CD4-positive, alpha-beta T cell (primary cell): Measurements from ENCODE around the gene TXNDC12. TPM values are rescaled to one million over a fixed set of nuclear protein-coding genes. Genes with fewer than 3 reads are reported as not detected.
"Not testable (repeated sequence)": the region's sequence is repeated elsewhere in the genome, so short reads cannot be mapped to it uniquely, and the experiment has no call there.

Experiments
- ATAC-seq: fragments of 200-7000 bp; cut with Tn5 transposase; one replicate; pipeline ENCODE4 v1.10.0; 2022; ENCODE audit warnings: mild to moderate bottlenecking; ENCODE audit not compliant: poor library complexity
- CTCF ChIA-PET: fragments of 350-600 bp; sonication (Branson Sonifier 250); formaldehyde crosslinking; loops from one replicate; lab custom pipeline; 2021; ENCODE audit warnings: antibody characterized with exemption, inconsistent platforms; lab: Charles Lee
- POLR2A ChIA-PET: fragments of 350-600 bp; sonication (Branson Sonifier 250); formaldehyde crosslinking; loops from one replicate; lab custom pipeline; 2021; ENCODE audit warnings: antibody characterized with exemption, inconsistent platforms; lab: Charles Lee
- DNase-seq, 14 experiments: peaks; one replicate each; pipeline ENCODE4 v3.0.0-alpha.2; 2013 to 2020; ENCODE audit warnings: mixed read lengths in 2 of 14
- H3K27ac ChIP-seq, 2 donors: one replicate each; pipeline versions ENCODE4 v1.5.1 to v1.7.0; 2013; ENCODE audit warnings: low read length in 2 of 2, low read depth in 1 of 2, mild to moderate bottlenecking in 1 of 2
- H3K27me3 ChIP-seq, 2 experiments: 1 replicate in 1 of 2; 2 replicates in 1 of 2; pipeline versions ENCODE4 v1.6.1 to v1.7.0; 2013; ENCODE audit warnings: low read length in 2 of 2, control low read depth in 1 of 2, mild to moderate bottlenecking in 1 of 2, moderate library complexity in 1 of 2; ENCODE audit not compliant: insufficient read depth in 2 of 2, control insufficient read depth in 1 of 2
- H3K36me3 ChIP-seq: one replicate; pipeline ENCODE4 v1.6.1; 2013; ENCODE audit warnings: low read length, control low read depth; ENCODE audit not compliant: insufficient read depth
- H3K4me1 ChIP-seq: one replicate; pipeline ENCODE4 v1.6.1; 2013; ENCODE audit warnings: low read length, control low read depth; ENCODE audit not compliant: insufficient read depth
- H3K4me3 ChIP-seq: one replicate; pipeline ENCODE4 v1.5.1; 2013; ENCODE audit warnings: mild to moderate bottlenecking, low read length, moderate library complexity
- H3K9me3 ChIP-seq, 2 experiments: 1 replicate in 1 of 2; 2 replicates in 1 of 2; pipeline versions ENCODE4 v1.6.1 to v1.7.0; 2013; ENCODE audit warnings: low read length in 2 of 2, mild to moderate bottlenecking in 2 of 2, control low read depth in 1 of 2, moderate library complexity in 1 of 2; ENCODE audit not compliant: control insufficient read depth in 1 of 2, insufficient read depth in 1 of 2
- H3K27ac Mint-ChIP-seq: one replicate; pipeline ENCODE4 v1.8.0; 2020; ENCODE audit warnings: mixed read lengths
- H3K27me3 Mint-ChIP-seq: one replicate; pipeline ENCODE4 v1.8.0; 2021; ENCODE audit warnings: mixed read lengths
- H3K36me3 Mint-ChIP-seq: one replicate; pipeline ENCODE4 v1.8.0; 2021; ENCODE audit warnings: low read depth, mixed read lengths
- H3K4me1 Mint-ChIP-seq: one replicate; pipeline ENCODE4 v1.8.0; 2021; ENCODE audit warnings: low read depth, mixed read lengths
- H3K4me3 Mint-ChIP-seq: one replicate; pipeline ENCODE4 v1.8.0; 2020; ENCODE audit warnings: mild to moderate bottlenecking, mixed read lengths
- H3K9me3 Mint-ChIP-seq: one replicate; pipeline ENCODE4 v1.8.0; 2020; ENCODE audit warnings: mixed read lengths
- intact Hi-C, 2 experiments: fragments of 100-400 bp; cut with DNase I in 1 of 2; cut with micrococcal nuclease in 1 of 2; formaldehyde crosslinking; loops; one replicate each; pipeline versions ENCODE4 v1.15.1 to v1.9.0; 2023 to 2025; cut with DNase I, micrococcal nuclease
- total RNA-seq, 174 experiments: library from RNA in 2 of 174; stranded (reverse) in 2 of 174; gene quantifications; one replicate each; pipeline ENCODE4 v1.2.3 and lab custom pipeline; 2021 to 2026
- TF ChIP-seq, protein P1 (sequence below): fragments of 200-600 bp; IDR thresholded peaks from one replicate; pipeline ENCODE4 v1.8.0; 2022; ENCODE audit warnings: antibody characterized with exemption, mild to moderate bottlenecking

TXNDC12 gene
- total RNA-seq, 2 experiments from 2014 or later = 14.3 to 15.4 TPM

DNA sequence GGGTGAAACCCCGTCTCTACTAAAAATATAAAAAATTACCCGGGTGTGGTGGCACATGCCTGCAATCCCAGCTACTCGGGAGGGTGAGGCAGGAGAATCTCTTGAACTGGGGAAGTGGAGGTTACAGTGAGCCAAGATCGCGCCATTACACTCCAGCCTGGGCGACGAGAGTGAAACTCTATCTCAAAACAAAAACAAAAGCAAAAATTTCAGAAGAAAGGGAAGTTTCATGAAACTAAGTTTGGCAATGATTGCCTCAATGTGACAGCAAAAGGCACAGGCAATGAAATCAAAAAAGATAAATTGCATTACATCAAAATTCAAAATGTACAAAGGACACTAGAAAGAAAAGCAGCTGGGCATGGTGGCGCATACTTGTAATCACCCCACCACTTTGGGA lies 41.2 kb upstream of the TXNDC12 start:
- POLR2A ChIA-PET = no interaction called here
- H3K9me3 Mint-ChIP-seq = no peaks in the 10 kb centered on the region
- no peak overlapping the region for H3K4me3 ChIP-seq
- no peak overlapping the region for H3K27ac Mint-ChIP-seq
- H3K4me1 Mint-ChIP-seq = no peaks in the 10 kb centered on the region
- no peak for ATAC-seq
- no peaks in the 10 kb centered on the region for H3K9me3 ChIP-seq
- H3K4me3 Mint-ChIP-seq = no peak overlapping the region
- intact Hi-C loops = no loop called here
- H3K27me3 ChIP-seq = no peaks in the 10 kb centered on the region
- CTCF ChIA-PET = interaction anchor here (0.7 kb wide), 1 partner anchor 282 kb away, joined by 3 read pairs; no protein-coding TSS in a partner anchor
- peaks cover 3% of the 10 kb centered on the region for H3K36me3 Mint-ChIP-seq
- H3K27ac ChIP-seq = no peak overlapping the region
- TF ChIP-seq, protein P1, sequence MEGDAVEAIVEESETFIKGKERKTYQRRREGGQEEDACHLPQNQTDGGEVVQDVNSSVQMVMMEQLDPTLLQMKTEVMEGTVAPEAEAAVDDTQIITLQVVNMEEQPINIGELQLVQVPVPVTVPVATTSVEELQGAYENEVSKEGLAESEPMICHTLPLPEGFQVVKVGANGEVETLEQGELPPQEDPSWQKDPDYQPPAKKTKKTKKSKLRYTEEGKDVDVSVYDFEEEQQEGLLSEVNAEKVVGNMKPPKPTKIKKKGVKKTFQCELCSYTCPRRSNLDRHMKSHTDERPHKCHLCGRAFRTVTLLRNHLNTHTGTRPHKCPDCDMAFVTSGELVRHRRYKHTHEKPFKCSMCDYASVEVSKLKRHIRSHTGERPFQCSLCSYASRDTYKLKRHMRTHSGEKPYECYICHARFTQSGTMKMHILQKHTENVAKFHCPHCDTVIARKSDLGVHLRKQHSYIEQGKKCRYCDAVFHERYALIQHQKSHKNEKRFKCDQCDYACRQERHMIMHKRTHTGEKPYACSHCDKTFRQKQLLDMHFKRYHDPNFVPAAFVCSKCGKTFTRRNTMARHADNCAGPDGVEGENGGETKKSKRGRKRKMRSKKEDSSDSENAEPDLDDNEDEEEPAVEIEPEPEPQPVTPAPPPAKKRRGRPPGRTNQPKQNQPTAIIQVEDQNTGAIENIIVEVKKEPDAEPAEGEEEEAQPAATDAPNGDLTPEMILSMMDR = no peak
- no peak for DNase-seq
- H3K27me3 Mint-ChIP-seq = no peaks in the 10 kb centered on the region
- H3K4me1 ChIP-seq = no peaks in the 10 kb centered on the region
- H3K36me3 ChIP-seq = no peaks in the 10 kb centered on the region

DNA sequence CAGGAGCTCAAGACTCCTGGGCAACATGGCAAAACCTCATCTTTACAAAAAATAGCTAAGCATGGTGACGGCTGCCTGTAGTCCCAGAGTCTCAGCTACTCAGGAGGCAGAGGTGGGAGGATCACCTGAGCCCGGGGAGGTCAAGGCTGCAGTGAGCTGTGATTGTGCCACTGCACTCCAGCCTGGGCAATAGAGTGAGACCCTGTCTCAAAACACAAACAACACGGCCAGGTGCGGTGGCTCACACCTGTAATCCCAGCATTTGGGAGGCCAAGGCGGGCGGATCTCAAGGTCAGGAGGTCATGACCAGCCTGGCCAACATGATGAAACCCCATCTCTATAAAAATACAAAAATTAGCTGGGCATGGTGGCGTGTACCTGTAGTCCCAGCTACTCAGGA lies 39.3 kb upstream of the TXNDC12 start:
- intact Hi-C loops, H3K4me1 ChIP-seq, H3K27me3 ChIP-seq, H3K36me3 ChIP-seq, H3K9me3 Mint-ChIP-seq, POLR2A ChIA-PET, ATAC-seq, CTCF ChIA-PET, H3K27ac Mint-ChIP-seq, H3K27me3 Mint-ChIP-seq, H3K9me3 ChIP-seq, H3K4me3 Mint-ChIP-seq, H3K4me3 ChIP-seq, DNase-seq, H3K27ac ChIP-seq, H3K4me1 Mint-ChIP-seq: not testable (repeated sequence)
- H3K36me3 Mint-ChIP-seq = peaks cover 22% of the 10 kb centered on the region

DNA sequence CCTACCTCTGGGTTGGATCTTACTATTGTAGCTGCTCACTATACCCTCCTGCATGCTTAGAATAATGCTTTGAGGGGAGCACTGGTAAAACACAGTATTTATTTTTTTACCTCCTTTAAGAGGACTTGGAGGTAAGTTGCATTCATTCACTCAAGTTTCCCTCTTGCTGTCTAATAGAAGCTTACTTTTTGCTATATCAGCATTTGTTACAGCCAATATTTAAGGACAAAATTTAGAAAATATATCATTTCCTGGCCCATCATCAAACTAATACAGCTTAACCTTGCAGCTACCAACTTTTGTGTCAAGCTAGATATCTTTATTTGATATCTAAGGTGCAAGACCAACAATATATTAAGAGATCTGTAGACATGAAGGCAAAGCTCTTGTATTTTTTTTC lies 32.9 kb upstream of the TXNDC12 start:
- H3K27me3 Mint-ChIP-seq, H3K4me3 Mint-ChIP-seq, POLR2A ChIA-PET, H3K9me3 Mint-ChIP-seq, H3K4me3 ChIP-seq, H3K9me3 ChIP-seq, ATAC-seq, H3K4me1 ChIP-seq, H3K27ac ChIP-seq, H3K4me1 Mint-ChIP-seq, DNase-seq, intact Hi-C loops, H3K27ac Mint-ChIP-seq, H3K27me3 ChIP-seq: not testable (repeated sequence)
- CTCF ChIA-PET = interaction anchor here (0.7 to 1.1 kb wide), 2 partner anchors 11 to 57 kb away, joined by 3 to 4 read pairs; no protein-coding TSS in a partner anchor
- H3K36me3 Mint-ChIP-seq = peaks cover 67% of the 10 kb centered on the region
- H3K36me3 ChIP-seq = peaks cover 39% of the 10 kb centered on the region

DNA sequence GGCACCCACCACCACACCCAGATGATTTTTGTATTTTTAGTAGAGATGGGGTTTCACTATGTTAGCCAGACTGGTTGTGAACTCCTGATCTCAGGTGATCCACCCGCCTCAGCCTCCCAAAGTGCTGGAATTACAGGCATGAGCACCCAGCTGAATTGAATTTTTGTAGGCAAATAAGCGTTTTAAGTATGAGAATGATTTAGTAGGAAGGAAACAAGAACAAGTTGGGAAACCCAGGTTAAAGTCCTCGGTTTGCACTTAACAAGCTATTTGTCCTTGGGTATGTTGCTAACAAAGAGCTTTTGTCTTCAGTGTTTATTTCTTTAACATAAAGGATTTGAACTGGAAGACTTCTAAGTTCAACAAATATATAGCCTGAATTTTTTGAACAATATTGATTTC lies 25.0 kb upstream of the TXNDC12 start:
- TF ChIP-seq, protein P1 = no peak
- Mint-ChIP-seq H3K4me3 (no peak overlapping the region), H3K9me3 (no peaks in the 10 kb centered on the region), H3K36me3 (peaks cover 62% of the 10 kb centered on the region), H3K4me1 (peaks cover 15% of the 10 kb centered on the region), H3K27ac (no peak overlapping the region), H3K27me3 (no peaks in the 10 kb centered on the region)
- no peaks in the 10 kb centered on the region for H3K9me3 ChIP-seq
- DNase-seq = no peak
- no peak overlapping the region for H3K27ac ChIP-seq
- no peaks in the 10 kb centered on the region for H3K4me1 ChIP-seq
- no peak overlapping the region for H3K4me3 ChIP-seq
- H3K27me3 ChIP-seq = no peaks in the 10 kb centered on the region
- peaks cover 25% of the 10 kb centered on the region for H3K36me3 ChIP-seq
- CTCF ChIA-PET = interaction anchor here (1.0 kb wide), 1 partner anchor 13 kb away, joined by 3 read pairs; no protein-coding TSS in a partner anchor
- intact Hi-C loops = no loop called here
- no peak for ATAC-seq
- POLR2A ChIA-PET = no interaction called here

DNA sequence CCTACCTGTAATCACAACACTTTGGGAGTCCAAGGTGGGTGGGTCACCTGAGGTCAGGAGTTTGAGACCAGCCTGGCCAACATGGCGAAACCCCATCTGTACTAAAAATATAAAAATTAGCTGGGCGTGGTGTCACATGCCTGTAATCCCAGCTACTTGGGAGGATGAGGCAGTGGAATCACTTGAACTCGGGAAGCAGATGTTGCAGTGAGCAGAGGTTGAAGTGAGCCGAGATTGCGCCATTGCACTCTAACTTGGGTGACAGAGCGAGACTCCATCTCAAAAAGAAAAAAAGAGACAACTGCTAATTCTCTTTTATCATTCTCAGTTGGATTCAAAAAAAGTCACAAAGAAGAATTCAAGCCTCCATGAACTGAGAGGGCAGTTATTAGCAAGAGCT lies 22.3 kb upstream of the TXNDC12 start:
- H3K27ac ChIP-seq, H3K27me3 Mint-ChIP-seq, intact Hi-C loops, H3K9me3 ChIP-seq, POLR2A ChIA-PET, H3K9me3 Mint-ChIP-seq, DNase-seq, H3K27me3 ChIP-seq, H3K27ac Mint-ChIP-seq, H3K4me1 ChIP-seq, H3K4me3 Mint-ChIP-seq, ATAC-seq, H3K4me3 ChIP-seq: not testable (repeated sequence)
- CTCF ChIA-PET = interaction anchor here (0.6 kb wide), 1 partner anchor 11 kb away, joined by 3 read pairs; no protein-coding TSS in a partner anchor
- peaks cover 18% of the 10 kb centered on the region for H3K4me1 Mint-ChIP-seq
- H3K36me3 Mint-ChIP-seq = peaks cover 53% of the 10 kb centered on the region
- H3K36me3 ChIP-seq = peaks cover 22% of the 10 kb centered on the region
